OCI-LY1 (cell line): Measurements from ENCODE around the gene SLC12A7.

ENCODE experiments used
- H2AFZ ChIP-seq: fragments of 200-600 bp; sonication (generic), shearing (Covaris generic); 2 replicates; pipeline ENCODE4 v1.6.0; 2014; ENCODE audit warnings: antibody characterized with exemption, mild to moderate bottlenecking, low read length
- H3F3A ChIP-seq: fragments of 200-600 bp; sonication (generic), shearing (Covaris generic); 2 replicates; pipeline ENCODE4 v1.6.0; 2014; ENCODE audit warnings: mild to moderate bottlenecking, antibody characterized with exemption, low read length, moderate library complexity; ENCODE audit not compliant: insufficient read depth
- H3K27ac ChIP-seq: fragments of 200-600 bp; sonication (generic); 2 replicates; pipeline ENCODE4 v1.5.1; 2014; ENCODE audit warnings: low read length, mixed run types, mild to moderate bottlenecking, low read depth; ENCODE audit not compliant: poor library complexity, severe bottlenecking
- H3K27me3 ChIP-seq: fragments of 200-600 bp; sonication (generic); 2 replicates; pipeline ENCODE4 v1.6.0; 2014; ENCODE audit warnings: antibody characterized with exemption, mild to moderate bottlenecking, low read length, moderate library complexity; ENCODE audit not compliant: insufficient read depth
- H3K36me3 ChIP-seq: fragments of 200-600 bp; sonication (generic); 2 replicates; pipeline ENCODE4 v1.6.1; 2014; ENCODE audit warnings: mild to moderate bottlenecking, antibody characterized with exemption, low read length, moderate library complexity, mixed read lengths; ENCODE audit not compliant: insufficient read depth
- H3K4me1 ChIP-seq: fragments of 200-600 bp; sonication (generic); 2 replicates; pipeline ENCODE4 v1.5.1; 2014; ENCODE audit warnings: mild to moderate bottlenecking, low read length, moderate library complexity; ENCODE audit not compliant: insufficient read depth, severe bottlenecking
- H3K4me2 ChIP-seq: fragments of 200-600 bp; sonication (generic), shearing (Covaris generic); 2 replicates; pipeline ENCODE4 v1.6.1; 2014; ENCODE audit warnings: low read length
- H3K4me3 ChIP-seq: fragments of 200-600 bp; sonication (generic); 2 replicates; pipeline ENCODE4 v1.5.1; 2014; ENCODE audit warnings: low read length, low read depth, mild to moderate bottlenecking, mixed read lengths; ENCODE audit not compliant: poor library complexity, severe bottlenecking
- H3K79me2 ChIP-seq: fragments of 200-600 bp; shearing (Covaris generic); 2 replicates; pipeline ENCODE4 v1.6.1; 2016; ENCODE audit warnings: mixed run types, low read length, mixed read lengths; ENCODE audit not compliant: insufficient read depth
- H3K9ac ChIP-seq: fragments of 200-600 bp; sonication (generic), shearing (Covaris generic); 2 replicates; pipeline ENCODE4 v1.6.1; 2014; ENCODE audit warnings: mild to moderate bottlenecking, low read length, mixed read lengths
- H3K9me2 ChIP-seq: fragments of 200-600 bp; sonication (generic), shearing (Covaris generic); 2 replicates; pipeline ENCODE4 v1.6.1; 2014; ENCODE audit warnings: low read depth, mild to moderate bottlenecking, low read length, mixed read lengths
- H3K9me3 ChIP-seq: fragments of 200-600 bp; shearing (Covaris generic); 2 replicates; pipeline ENCODE4 v1.6.1; 2014; ENCODE audit warnings: low read length, mixed read lengths
- H4K20me1 ChIP-seq: fragments of 200-600 bp; sonication (generic), shearing (Covaris generic); 2 replicates; pipeline ENCODE4 v1.6.0; 2016; ENCODE audit warnings: mild to moderate bottlenecking, low read length; ENCODE audit not compliant: insufficient read depth
- CTCF ChIP-seq: fragments of 200-600 bp; sonication (generic), shearing (Covaris generic); IDR thresholded peaks from 2 replicates; pipeline ENCODE4 v1.5.1; 2017; ENCODE audit warnings: mild to moderate bottlenecking, antibody characterized with exemption, low read length, moderate library complexity, mixed read lengths
- EZH2 ChIP-seq: fragments of 200-600 bp; sonication (generic), shearing (Covaris generic); IDR thresholded peaks from 2 replicates; pipeline ENCODE4 v1.8.0; 2017; ENCODE audit warnings: borderline replicate concordance, mixed run types, mild to moderate bottlenecking, antibody characterized with exemption, low read length, moderate library complexity, mixed read lengths

Gene SLC12A7

GRCh38 chr5:1018596-1018995, 93.3 kb downstream of the SLC12A7 start:
- Histone ChIP-seq H3K27ac (no peak overlapping the region), H3K9me3 (no peaks in the 10 kb centered on the region), H3K4me1 (no peaks in the 10 kb centered on the region), H2AFZ (no peak overlapping the region), H3K27me3 (no peaks in the 10 kb centered on the region), H3K9ac (no peak overlapping the region), H3F3A (no peaks in the 10 kb centered on the region), H3K4me3 (no peak overlapping the region), H4K20me1 (no peaks in the 10 kb centered on the region), H3K4me2 (no peak overlapping the region), H3K79me2 (no peaks in the 10 kb centered on the region), H3K36me3 (no peaks in the 10 kb centered on the region), H3K9me2 (no peaks in the 10 kb centered on the region)
- TF ChIP-seq EZH2 (no peak), CTCF (no peak)

- H2AFZ ChIP-seq, result no peak overlapping the region
- H3K9ac ChIP-seq, result no peak overlapping the region
- H3K9me3 ChIP-seq, result no peaks in the 10 kb centered on the region
- no peak for TF ChIP-seq CTCF
- TF ChIP-seq EZH2, result no peak
- H3K9me2 ChIP-seq, result no peaks in the 10 kb centered on the region
- no peak overlapping the region for H3K4me2 ChIP-seq
- no peak overlapping the region for H3K27ac ChIP-seq
- H3K27me3 ChIP-seq, result no peaks in the 10 kb centered on the region
- no peak overlapping the region for H3K4me3 ChIP-seq
- no peaks in the 10 kb centered on the region for H4K20me1 ChIP-seq
- H3F3A ChIP-seq, result no peaks in the 10 kb centered on the region
- H3K79me2 ChIP-seq, result no peaks in the 10 kb centered on the region
- H3K4me1 ChIP-seq, result no peaks in the 10 kb centered on the region
- no peaks in the 10 kb centered on the region for H3K36me3 ChIP-seq
Observed at GRCh38 chr5:1017691-1018455, 94.0 kb downstream of the SLC12A7 start.

GRCh38 chr5:1017056-1017455, 94.8 kb downstream of the SLC12A7 start:
- no peaks in the 10 kb centered on the region for H3K4me1 ChIP-seq
- H3K36me3 ChIP-seq, result no peaks in the 10 kb centered on the region
- H4K20me1 ChIP-seq, result no peaks in the 10 kb centered on the region
- H3K79me2 ChIP-seq, result no peaks in the 10 kb centered on the region
- H3K27me3 ChIP-seq, result no peaks in the 10 kb centered on the region
- no peak overlapping the region for H3K4me2 ChIP-seq
- H2AFZ ChIP-seq, result no peak overlapping the region
- no peak for TF ChIP-seq EZH2
- no peak for TF ChIP-seq CTCF
- no peak overlapping the region for H3K9ac ChIP-seq
- no peaks in the 10 kb centered on the region for H3K9me3 ChIP-seq
- H3F3A ChIP-seq, result no peaks in the 10 kb centered on the region
- no peak overlapping the region for H3K27ac ChIP-seq
- no peak overlapping the region for H3K4me3 ChIP-seq
- H3K9me2 ChIP-seq, result no peaks in the 10 kb centered on the region
